Gastroesophageal sphincter (tissue), 4 donors: ENCODE results near the gene CARNS1. TPM values are rescaled to one million over a fixed set of nuclear protein-coding genes. Genes with fewer than 3 reads are reported as not detected.
"Not testable (repeated sequence)": the region's sequence is repeated elsewhere in the genome, so short reads cannot be mapped to it uniquely, and the experiment has no call there.

Source experiments
- ATAC-seq: fragments of 150-250 bp; one replicate; pipeline ENCODE4 v1.9.1; 2016; ENCODE audit warnings: mild to moderate bottlenecking, moderate library complexity
- H3K27ac ChIP-seq, 4 donors: fragments of 200-600 bp; sonication (generic) in 3 of 4; 1 replicate in 3 of 4; 2 replicates in 1 of 4; pipeline ENCODE4 v1.5.1; 2016 to 2019
- H3K27me3 ChIP-seq: fragments of 200-600 bp; sonication (generic); one replicate; pipeline ENCODE4 v1.5.1; 2019
- H3K36me3 ChIP-seq, 2 donors: fragments of 200-600 bp; sonication (generic); one replicate each; pipeline ENCODE4 v1.5.1; 2019; ENCODE audit warnings: control low read depth in 1 of 2
- H3K4me1 ChIP-seq, 3 donors: fragments of 200-600 bp; sonication (generic); 1 replicate in 2 of 3; 2 replicates in 1 of 3; pipeline ENCODE4 v1.5.1; 2016 to 2019; ENCODE audit warnings: control low read depth in 2 of 3
- H3K4me3 ChIP-seq, 2 donors: fragments of 200-600 bp; sonication (generic); one replicate each; pipeline ENCODE4 v1.5.1; 2019; ENCODE audit warnings: mild to moderate bottlenecking in 1 of 2, moderate library complexity in 1 of 2
- H3K9me3 ChIP-seq, 3 donors: fragments of 200-600 bp; sonication (generic); one replicate each; pipeline ENCODE4 v1.5.1; 2017 to 2019; ENCODE audit warnings: control low read depth in 2 of 3
- CTCF ChIP-seq, 4 experiments: fragments of 200-600 bp in 2 of 4; fragments of 450-650 bp in 2 of 4; sonication (generic) in 1 of 4; IDR thresholded peaks; one replicate each; pipeline ENCODE4 v1.5.1; 2017 to 2019; ENCODE audit warnings: antibody characterized with exemption in 4 of 4, mild to moderate bottlenecking in 2 of 4, moderate library complexity in 2 of 4
- EP300 ChIP-seq: sonication (generic); formaldehyde crosslinking; IDR thresholded peaks from one replicate; pipeline ENCODE4 v1.6.1; 2017; ENCODE audit warnings: antibody characterized with exemption, mild to moderate bottlenecking
- POLR2A ChIP-seq, 2 donors: fragments of 450-650 bp; IDR thresholded peaks; one replicate each; pipeline ENCODE4 v1.6.1; 2017; ENCODE audit warnings: antibody characterized with exemption in 2 of 2, mild to moderate bottlenecking in 2 of 2, moderate library complexity in 1 of 2
- POLR2AphosphoS5 ChIP-seq: sonication (generic); formaldehyde crosslinking; IDR thresholded peaks from one replicate; pipeline ENCODE4 v1.6.1; 2017; ENCODE audit warnings: antibody characterized with exemption
- WGBS, 2 donors: methylation state at CpG; one replicate each; pipeline ENCODE4 v1.1.5; 2018; ENCODE audit warnings: low coverage in 1 of 2; 5-methylcytosine and 5-hydroxymethylcytosine counted together
- total RNA-seq, 4 donors: library from RNA; depleted of rRNA; stranded (reverse); fragments of >200 nt; gene quantifications; one replicate each; pipeline ENCODE4 v1.1.0, GENCODE V29; 2016

The CARNS1 gene
- total RNA-seq, 4 donors from 2014 or later: 0.73 to 3.3 (median 1.6) TPM

DNA sequence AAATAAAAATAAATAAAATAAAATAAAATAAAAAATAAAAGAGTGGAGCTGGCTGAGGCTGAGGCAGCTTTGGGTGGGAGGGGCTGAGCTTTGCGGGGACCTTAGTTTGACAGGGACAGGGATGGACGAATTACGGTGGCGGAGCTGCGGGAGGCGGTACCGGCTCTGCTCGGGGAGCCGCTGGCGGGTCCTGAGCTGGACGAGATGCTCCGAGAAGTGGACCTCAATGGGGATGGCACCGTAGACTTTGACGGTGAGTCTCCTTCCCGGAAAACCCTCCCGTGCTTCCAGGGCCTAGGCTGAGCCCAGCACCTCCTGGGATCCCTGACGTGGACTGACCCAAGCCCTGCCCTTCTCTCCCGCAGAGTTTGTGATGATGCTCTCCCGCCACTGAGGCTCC is 42.8 kb downstream of the CARNS1 start:
- 75 to 84% methylated on average over 8 to 16 of the region's 19 CpGs for WGBS, 2 donors
- Histone ChIP-seq H3K27me3 (no peaks in the 10 kb centered on the region), H3K36me3 (no peaks in the 10 kb centered on the region), H3K9me3 (no peaks in the 10 kb centered on the region), H3K4me1 (no peaks in the 10 kb centered on the region), H3K27ac (no peak overlapping the region), H3K4me3 (no peak overlapping the region)
- no peak for TF ChIP-seq EP300
- TF ChIP-seq CTCF (IDR thresholded peaks at IDR 0.05): no peak
- TF ChIP-seq POLR2AphosphoS5: no peak
- no peak for TF ChIP-seq POLR2A (IDR thresholded peaks at IDR 0.05)
- no peak for ATAC-seq

- no peaks in the 10 kb centered on the region for H3K27me3 ChIP-seq
- H3K27ac ChIP-seq: peak overlapping the region in 2 of 4 donors; percentile 90 to 92
- 83 to 97% methylated on average over 4 to 5 of the region's 10 CpGs for WGBS, 2 donors
- peaks cover 0 to 4% of the 10 kb centered on the region in 2 donors for H3K36me3 ChIP-seq
- peaks cover 0 to 46% (median 16%) of the 10 kb centered on the region in 3 donors for H3K4me1 ChIP-seq
- no peaks in the 10 kb centered on the region for H3K9me3 ChIP-seq
- TF ChIP-seq POLR2AphosphoS5 (no peak), POLR2A (IDR thresholded peaks at IDR 0.05) (no peak), CTCF (IDR thresholded peaks at IDR 0.05) (no peak)
- no peak overlapping the region for H3K4me3 ChIP-seq
- no peak for ATAC-seq
Observed at GRCh38 chr11:67463186-67463585, 47.7 kb downstream of the CARNS1 start.

GRCh38 chr11:67463680-67464410 is 48.4 kb downstream of the CARNS1 start:
- H3K27ac ChIP-seq: peak overlapping the region; percentile 34 to 95 (median 91)
- no peak for TF ChIP-seq EP300
- peak; percentile 32 for TF ChIP-seq POLR2AphosphoS5
- H3K9me3 ChIP-seq: no peaks in the 10 kb centered on the region
- ATAC-seq: peak; percentile 56
- H3K4me3 ChIP-seq: peak overlapping the region; percentile 44 to 61
- WGBS, 2 donors: 85% methylated on average over 6 of the region's 20 CpGs; no CpG with 5 or more reads in 1 of the 2 donors
- H3K4me1 ChIP-seq: peaks cover 0 to 52% (median 19%) of the 10 kb centered on the region in 3 donors
- no peaks in the 10 kb centered on the region for H3K27me3 ChIP-seq
- peaks cover 0 to 4% of the 10 kb centered on the region in 2 donors for H3K36me3 ChIP-seq

GRCh38 chr11:67464411-67465188 is 49.1 kb downstream of the CARNS1 start:
- Histone ChIP-seq H3K9me3 (no peaks in the 10 kb centered on the region), H3K27ac (peak overlapping the region; percentile 68 to 95 (median 91)), H3K36me3 (peaks cover 0 to 4% of the 10 kb centered on the region in 2 donors), H3K4me1 (peaks cover 0 to 55% (median 19%) of the 10 kb centered on the region in 3 donors), H3K27me3 (no peaks in the 10 kb centered on the region), H3K4me3 (peak overlapping the region; percentile 44 to 61)
- no peak for TF ChIP-seq POLR2AphosphoS5
- no peak for TF ChIP-seq EP300
- TF ChIP-seq POLR2A (IDR thresholded peaks at IDR 0.05): no peak
- peak in 1 of 4 experiments; percentile 13 for TF ChIP-seq CTCF (IDR thresholded peaks at IDR 0.05)
- 0% methylated on average over 5 of the region's 56 CpGs; no CpG with 5 or more reads in 1 of the 2 donors for WGBS, 2 donors
- peak; percentile 63 for ATAC-seq

- 40 to 58% methylated on average over 1 to 3 of the region's 3 CpGs for WGBS, 2 donors
- ATAC-seq: no peak
Observed at GRCh38 chr11:67465189-67465510, 49.7 kb downstream of the CARNS1 start.

DNA sequence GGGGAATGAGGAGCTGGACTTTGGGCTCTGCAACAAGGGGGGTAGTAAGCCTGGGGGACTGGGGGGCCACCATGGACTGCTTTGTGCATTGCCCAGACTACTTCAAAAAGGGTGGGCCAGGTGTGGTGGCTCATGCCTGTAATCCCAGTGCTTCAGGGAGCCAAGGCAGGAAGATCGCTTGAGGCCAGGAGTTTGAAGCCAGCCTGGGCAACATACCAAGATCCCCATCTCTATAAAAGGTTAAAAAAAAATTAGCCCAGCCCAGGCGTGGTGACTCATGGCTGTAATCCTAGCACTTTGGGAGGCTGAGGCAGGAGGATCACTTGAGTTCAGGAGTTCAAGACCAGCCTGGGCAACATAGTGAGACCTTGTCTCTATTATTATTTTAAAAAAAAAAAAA is 50.1 kb downstream of the CARNS1 start:
- H3K27me3 ChIP-seq, ATAC-seq, H3K9me3 ChIP-seq, H3K36me3 ChIP-seq: not testable (repeated sequence)
- Histone ChIP-seq H3K27ac (peak overlapping the region in 3 of 4 donors; percentile 90 to 95 (median 92)), H3K4me3 (peak overlapping the region in 1 of 2 donors; percentile 61), H3K4me1 (peaks cover 0 to 60% (median 23%) of the 10 kb centered on the region in 3 donors)
- WGBS, 2 donors: 49% methylated on average over 2 of the region's 2 CpGs; no CpG with 5 or more reads in 1 of the 2 donors

More at GRCh38 chr11:67465189-67465510, 49.7 kb downstream of the CARNS1 start:
- H3K36me3 ChIP-seq: peaks cover 0 to 4% of the 10 kb centered on the region in 2 donors
- H3K4me1 ChIP-seq: peaks cover 0 to 60% (median 23%) of the 10 kb centered on the region in 3 donors
- peak overlapping the region; percentile 68 to 95 (median 91) for H3K27ac ChIP-seq
- H3K9me3 ChIP-seq: no peaks in the 10 kb centered on the region
- H3K27me3 ChIP-seq: no peaks in the 10 kb centered on the region
- peak overlapping the region; percentile 44 to 61 for H3K4me3 ChIP-seq
- TF ChIP-seq POLR2A (IDR thresholded peaks at IDR 0.05): no peak
- TF ChIP-seq EP300: no peak
